ENCODE data around the gene TRAK1.

Gene TRAK1

GRCh38 chr3:42216931-42217333, 125.8 kb downstream of the TRAK1 start:
- H3K9ac ChIP-seq (ENCODE audit: low read depth, low read length), result no peak overlapping the region
- no peaks in the 10 kb centered on the region for H3K4me1 ChIP-seq (ENCODE audit: control insufficient read depth, insufficient read depth, low read length)
- H3K36me3 ChIP-seq (ENCODE audit: control insufficient read depth, insufficient read depth, low read length), result peaks cover 9% of the 10 kb centered on the region

DNA sequence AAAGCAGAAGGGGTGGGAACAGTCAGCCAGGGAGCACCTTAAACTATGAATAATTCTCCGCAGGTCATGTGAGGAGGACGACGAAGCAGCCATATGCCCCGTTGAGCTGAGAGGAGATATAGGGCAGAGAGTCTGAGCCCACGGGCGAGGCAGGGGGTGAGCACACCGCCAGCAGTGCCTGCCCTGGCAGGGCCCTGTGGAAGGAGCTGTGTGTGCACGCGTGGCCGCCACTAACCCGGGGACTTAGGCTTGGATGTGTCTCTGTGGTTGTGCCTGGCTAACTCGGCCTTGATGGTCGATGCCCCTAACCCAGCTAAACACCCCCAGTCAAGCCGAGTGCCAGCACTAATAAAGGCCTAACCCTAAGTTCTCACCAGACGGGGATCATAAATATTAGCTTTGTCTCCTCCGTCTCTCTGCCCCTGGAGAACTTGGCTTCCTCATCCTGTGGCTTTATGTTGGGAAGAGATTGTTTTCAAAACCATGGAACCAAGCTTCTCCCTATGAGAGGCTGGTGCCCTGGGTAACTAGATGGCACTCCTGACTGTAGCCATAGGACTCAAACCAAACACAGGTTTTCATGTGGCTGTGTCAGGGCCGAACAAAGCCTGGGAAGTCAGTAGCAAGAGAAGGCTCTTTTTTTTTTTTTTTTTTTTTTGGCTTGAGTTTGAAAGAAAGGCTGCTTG, 129.4 kb downstream of the TRAK1 start:
- H3K4me3 ChIP-seq (ENCODE audit: low read depth, low read length), result no peak overlapping the region
- peaks cover 18% of the 10 kb centered on the region for H3K36me3 ChIP-seq (ENCODE audit: control insufficient read depth, insufficient read depth, low read length)
- no peaks in the 10 kb centered on the region for H3K4me1 ChIP-seq (ENCODE audit: control insufficient read depth, insufficient read depth, low read length)
- no peaks in the 10 kb centered on the region for H3K27me3 ChIP-seq (ENCODE audit: control insufficient read depth, insufficient read depth, low read length)
- H3K9me3 ChIP-seq (ENCODE audit: control insufficient read depth, insufficient read depth, low read length), result no peaks in the 10 kb centered on the region
- no peak overlapping the region for H3K9ac ChIP-seq (ENCODE audit: low read depth, low read length)

More at GRCh38 chr3:42216931-42217333, 125.8 kb downstream of the TRAK1 start:
- no peaks in the 10 kb centered on the region for H3K27me3 ChIP-seq (ENCODE audit: control insufficient read depth, insufficient read depth, low read length)
- no peaks in the 10 kb centered on the region for H3K9me3 ChIP-seq (ENCODE audit: control insufficient read depth, insufficient read depth, low read length)
- H3K4me3 ChIP-seq (ENCODE audit: low read depth, low read length), result no peak overlapping the region

DNA sequence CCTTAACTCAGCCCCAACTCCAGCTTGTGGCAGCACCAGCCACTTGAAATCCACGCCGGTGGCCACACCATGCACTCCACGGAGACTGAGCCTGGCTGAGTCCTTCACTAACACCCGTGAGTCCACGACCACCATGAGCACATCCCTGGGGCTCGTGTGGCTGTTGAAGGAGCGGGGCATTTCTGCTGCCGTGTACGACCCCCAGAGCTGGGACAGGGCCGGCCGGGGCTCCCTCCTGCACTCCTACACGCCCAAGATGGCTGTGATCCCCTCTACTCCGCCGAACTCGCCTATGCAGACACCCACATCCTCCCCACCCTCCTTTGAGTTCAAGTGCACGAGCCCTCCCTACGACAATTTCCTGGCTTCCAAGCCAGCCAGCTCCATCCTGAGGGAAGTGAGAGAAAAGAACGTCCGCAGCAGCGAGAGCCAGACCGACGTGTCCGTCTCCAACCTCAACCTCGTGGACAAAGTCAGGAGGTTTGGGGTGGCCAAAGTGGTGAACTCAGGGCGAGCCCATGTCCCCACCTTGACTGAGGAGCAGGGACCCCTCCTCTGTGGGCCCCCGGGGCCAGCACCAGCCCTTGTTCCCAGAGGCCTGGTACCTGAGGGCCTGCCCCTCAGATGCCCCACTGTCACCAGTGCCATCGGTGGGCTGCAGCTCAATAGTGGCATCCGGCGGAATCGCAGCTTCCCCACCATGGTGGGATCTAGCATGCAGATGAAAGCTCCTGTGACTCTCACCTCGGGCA, 132.0 kb downstream of the TRAK1 start:
- Histone ChIP-seq H3K9me3 (ENCODE audit: control insufficient read depth, insufficient read depth, low read length) (no peaks in the 10 kb centered on the region), H3K9ac (ENCODE audit: low read depth, low read length) (no peak overlapping the region), H3K27me3 (ENCODE audit: control insufficient read depth, insufficient read depth, low read length) (no peaks in the 10 kb centered on the region), H3K36me3 (ENCODE audit: control insufficient read depth, insufficient read depth, low read length) (peaks cover 18% of the 10 kb centered on the region), H3K4me3 (ENCODE audit: low read depth, low read length) (no peak overlapping the region), H3K4me1 (ENCODE audit: control insufficient read depth, insufficient read depth, low read length) (no peaks in the 10 kb centered on the region)

GRCh38 chr3:42224178-42224577, 133.0 kb downstream of the TRAK1 start:
- Histone ChIP-seq H3K9me3 (ENCODE audit: control insufficient read depth, insufficient read depth, low read length) (no peaks in the 10 kb centered on the region), H3K36me3 (ENCODE audit: control insufficient read depth, insufficient read depth, low read length) (peaks cover 18% of the 10 kb centered on the region), H3K27me3 (ENCODE audit: control insufficient read depth, insufficient read depth, low read length) (no peaks in the 10 kb centered on the region), H3K4me1 (ENCODE audit: control insufficient read depth, insufficient read depth, low read length) (no peaks in the 10 kb centered on the region), H3K4me3 (ENCODE audit: low read depth, low read length) (no peak overlapping the region), H3K9ac (ENCODE audit: low read depth, low read length) (no peak overlapping the region)

- Histone ChIP-seq H3K4me1 (ENCODE audit: control insufficient read depth, insufficient read depth, low read length) (no peaks in the 10 kb centered on the region), H3K9me3 (ENCODE audit: control insufficient read depth, insufficient read depth, low read length) (no peaks in the 10 kb centered on the region), H3K27me3 (ENCODE audit: control insufficient read depth, insufficient read depth, low read length) (no peaks in the 10 kb centered on the region), H3K4me3 (ENCODE audit: low read depth, low read length) (no peak overlapping the region), H3K9ac (ENCODE audit: low read depth, low read length) (no peak overlapping the region), H3K36me3 (ENCODE audit: control insufficient read depth, insufficient read depth, low read length) (peaks cover 18% of the 10 kb centered on the region)
These were observed 133.7 kb downstream of the TRAK1 start for GRCh38 chr3:42224658-42225421.

GRCh38 chr3:42225486-42226363, 134.6 kb downstream of the TRAK1 start:
- peaks cover 14% of the 10 kb centered on the region for H3K36me3 ChIP-seq (ENCODE audit: control insufficient read depth, insufficient read depth, low read length)

GRCh38 chr3:42226470-42227425, 135.6 kb downstream of the TRAK1 start:
- no peaks in the 10 kb centered on the region for H3K27me3 ChIP-seq (ENCODE audit: control insufficient read depth, insufficient read depth, low read length)
- no peaks in the 10 kb centered on the region for H3K9me3 ChIP-seq (ENCODE audit: control insufficient read depth, insufficient read depth, low read length)
- H3K36me3 ChIP-seq (ENCODE audit: control insufficient read depth, insufficient read depth, low read length), result peaks cover 14% of the 10 kb centered on the region
- no peak overlapping the region for H3K4me3 ChIP-seq (ENCODE audit: low read depth, low read length)
- H3K4me1 ChIP-seq (ENCODE audit: control insufficient read depth, insufficient read depth, low read length), result peaks cover 3% of the 10 kb centered on the region
- no peak overlapping the region for H3K9ac ChIP-seq (ENCODE audit: low read depth, low read length)

More at GRCh38 chr3:42225486-42226363, 134.6 kb downstream of the TRAK1 start:
- Histone ChIP-seq H3K9ac (ENCODE audit: low read depth, low read length) (no peak overlapping the region), H3K9me3 (ENCODE audit: control insufficient read depth, insufficient read depth, low read length) (no peaks in the 10 kb centered on the region), H3K4me1 (ENCODE audit: control insufficient read depth, insufficient read depth, low read length) (no peaks in the 10 kb centered on the region), H3K27me3 (ENCODE audit: control insufficient read depth, insufficient read depth, low read length) (no peaks in the 10 kb centered on the region), H3K4me3 (ENCODE audit: low read depth, low read length) (no peak overlapping the region)

- Histone ChIP-seq H3K27me3 (ENCODE audit: control insufficient read depth, insufficient read depth, low read length) (no peaks in the 10 kb centered on the region), H3K4me3 (ENCODE audit: low read depth, low read length) (no peak overlapping the region), H3K9ac (ENCODE audit: low read depth, low read length) (no peak overlapping the region), H3K9me3 (ENCODE audit: control insufficient read depth, insufficient read depth, low read length) (no peaks in the 10 kb centered on the region), H3K36me3 (ENCODE audit: control insufficient read depth, insufficient read depth, low read length) (no peaks in the 10 kb centered on the region), H3K4me1 (ENCODE audit: control insufficient read depth, insufficient read depth, low read length) (peaks cover 3% of the 10 kb centered on the region)
These were observed 137.6 kb downstream of the TRAK1 start for GRCh38 chr3:42228796-42229195.

DNA sequence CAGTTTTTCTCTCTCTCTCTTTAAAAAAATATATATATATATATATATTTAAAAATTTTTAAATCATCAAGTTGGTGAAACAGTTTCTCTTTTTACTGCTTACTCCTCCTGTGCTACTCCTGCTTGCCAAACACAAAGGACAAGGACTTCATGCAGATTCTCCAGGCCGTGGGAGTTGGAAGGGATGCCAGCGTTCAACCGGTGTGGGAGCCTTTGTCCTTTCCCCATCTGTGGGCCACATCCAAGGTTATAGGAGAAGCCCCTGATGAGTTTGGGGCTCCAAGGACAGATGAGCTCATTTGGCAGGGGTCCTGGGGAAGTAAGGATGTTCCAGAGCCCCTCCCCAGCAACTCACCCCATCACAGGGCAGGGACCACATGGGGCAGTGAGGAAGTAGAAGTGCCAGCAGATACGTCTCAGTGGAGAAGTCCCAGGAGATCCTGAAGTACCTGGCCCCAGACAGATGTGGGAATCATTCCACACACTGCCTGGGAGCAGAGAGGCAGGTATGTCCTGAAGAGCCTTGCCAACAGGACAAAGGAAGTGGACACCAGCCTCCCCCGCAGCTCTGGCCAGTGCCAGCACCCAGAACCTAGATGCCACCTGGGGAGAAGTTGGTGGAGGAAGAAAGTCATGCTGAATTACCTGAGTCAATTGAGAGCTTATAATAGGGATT, 138.2 kb downstream of the TRAK1 start:
- Histone ChIP-seq H3K27me3 (ENCODE audit: control insufficient read depth, insufficient read depth, low read length) (no peaks in the 10 kb centered on the region), H3K4me3 (ENCODE audit: low read depth, low read length) (no peak overlapping the region), H3K36me3 (ENCODE audit: control insufficient read depth, insufficient read depth, low read length) (no peaks in the 10 kb centered on the region), H3K9me3 (ENCODE audit: control insufficient read depth, insufficient read depth, low read length) (no peaks in the 10 kb centered on the region), H3K4me1 (ENCODE audit: control insufficient read depth, insufficient read depth, low read length) (peaks cover 3% of the 10 kb centered on the region), H3K9ac (ENCODE audit: low read depth, low read length) (no peak overlapping the region)
